Thoracic aorta (tissue), 2 donors: Measurements from ENCODE around the gene TTC23. TPM values are rescaled to one million over a fixed set of nuclear protein-coding genes. Genes with fewer than 3 reads are reported as not detected.

Experiments
- ATAC-seq: fragments of 150-250 bp; one replicate; pipeline ENCODE4 v1.8.0; 2017; ENCODE audit warnings: low read depth; ENCODE audit not compliant: insufficient number of reproducible peaks, low FRiP score
- DNase-seq: peaks from one replicate; pipeline ENCODE4 v3.0.0-alpha.2; 2020; ENCODE audit warnings: low spot score
- H3K27ac ChIP-seq, 2 donors: fragments of 200-600 bp; sonication (generic); 1 replicate in 1 of 2; 2 replicates in 1 of 2; pipeline ENCODE4 v1.5.1; 2016; ENCODE audit warnings: mild to moderate bottlenecking in 2 of 2, moderate library complexity in 2 of 2
- H3K27me3 ChIP-seq: fragments of 200-600 bp; sonication (generic); replicated peaks from 2 replicates; pipeline ENCODE4 v1.6.0; 2016; ENCODE audit warnings: mild to moderate bottlenecking; ENCODE audit not compliant: insufficient read depth
- H3K36me3 ChIP-seq: fragments of 200-600 bp; sonication (generic); one replicate; pipeline ENCODE4 v1.5.1; 2016
- H3K4me1 ChIP-seq, 2 donors: fragments of 200-600 bp; sonication (generic); 1 replicate in 1 of 2; 2 replicates in 1 of 2; pipeline versions ENCODE4 v1.5.1 to v1.6.0; 2016; ENCODE audit warnings: low read depth in 2 of 2, mild to moderate bottlenecking in 1 of 2; ENCODE audit not compliant: control insufficient read depth in 1 of 2
- H3K4me3 ChIP-seq: fragments of 200-600 bp; sonication (generic); 2 replicates; pipeline ENCODE4 v1.5.1; 2016; ENCODE audit warnings: mild to moderate bottlenecking
- H3K9me3 ChIP-seq: fragments of 200-600 bp; sonication (generic); 2 replicates; pipeline ENCODE4 v1.5.1; 2016
- CTCF ChIP-seq: fragments of 200-600 bp; sonication (generic); IDR thresholded peaks from one replicate; pipeline ENCODE4 v1.5.1; 2019; ENCODE audit warnings: antibody characterized with exemption
- total RNA-seq, 2 donors: library from RNA; depleted of rRNA; stranded (reverse); fragments of >200 nt; gene quantifications; one replicate each; pipeline versions ENCODE4 v1.1.0 to v1.2.3, GENCODE V29; 2016

TTC23 gene
- total RNA-seq, 2 donors from 2014 or later: 14.2 to 32.8 TPM

- Histone ChIP-seq H3K36me3 (peaks cover 29% of the 10 kb centered on the region), H3K27ac (no peak overlapping the region)
- TF ChIP-seq CTCF: no peak
Observed at GRCh38 chr15:99127773-99128172, 121.6 kb downstream of the TTC23 start.

GRCh38 chr15:99126930-99127329, 122.5 kb downstream of the TTC23 start:
- ATAC-seq (no peak), DNase-seq (no peak)
- Histone ChIP-seq H3K4me3 (no peak overlapping the region), H3K9me3 (no peaks in the 10 kb centered on the region), H3K27me3 (no peaks in the 10 kb centered on the region), H3K36me3 (peaks cover 26% of the 10 kb centered on the region), H3K4me1 (peaks cover 32 to 47% of the 10 kb centered on the region in 2 donors), H3K27ac (no peak overlapping the region)
- no peak for TF ChIP-seq CTCF

More at GRCh38 chr15:99127773-99128172, 121.6 kb downstream of the TTC23 start:
- DNase-seq (no peak), ATAC-seq (no peak)
- Histone ChIP-seq H3K4me1 (peaks cover 29 to 41% of the 10 kb centered on the region in 2 donors), H3K27me3 (no peaks in the 10 kb centered on the region), H3K9me3 (no peaks in the 10 kb centered on the region), H3K4me3 (no peak overlapping the region)

GRCh38 chr15:99126131-99126588, 123.2 kb downstream of the TTC23 start:
- Histone ChIP-seq H3K4me3 (peak overlapping the region; percentile 64), H3K4me1 (peaks cover 32 to 55% of the 10 kb centered on the region in 2 donors), H3K27ac (peak overlapping the region; percentile 95 to 96), H3K36me3 (peaks cover 19% of the 10 kb centered on the region), H3K27me3 (no peaks in the 10 kb centered on the region), H3K9me3 (no peaks in the 10 kb centered on the region)
- TF ChIP-seq CTCF: no peak
- DNase-seq (no peak), ATAC-seq (no peak)

GRCh38 chr15:99125061-99125891, 124.1 kb downstream of the TTC23 start:
- DNase-seq (peak; percentile 47), ATAC-seq (peak; percentile 54)
- H3K27me3 ChIP-seq: no peaks in the 10 kb centered on the region
- H3K36me3 ChIP-seq: peaks cover 10% of the 10 kb centered on the region
- no peaks in the 10 kb centered on the region for H3K9me3 ChIP-seq
- TF ChIP-seq CTCF: no peak
- H3K27ac ChIP-seq: peak overlapping the region; percentile 95 to 96
- peak overlapping the region; percentile 64 for H3K4me3 ChIP-seq
- peaks cover 32 to 62% of the 10 kb centered on the region in 2 donors for H3K4me1 ChIP-seq

- no peak for TF ChIP-seq CTCF
- Histone ChIP-seq H3K9me3 (no peaks in the 10 kb centered on the region), H3K4me1 (peaks cover 32 to 68% of the 10 kb centered on the region in 2 donors), H3K27me3 (no peaks in the 10 kb centered on the region), H3K36me3 (peaks cover 5% of the 10 kb centered on the region), H3K4me3 (peak overlapping the region; percentile 64), H3K27ac (peak overlapping the region; percentile 95 to 96)
- DNase-seq (no peak), ATAC-seq (no peak)
Observed at GRCh38 chr15:99124641-99125040, 124.7 kb downstream of the TTC23 start.
